Measurements from ENCODE around the gene EP400. TPM values are rescaled to one million over a fixed set of nuclear protein-coding genes. Genes with fewer than 3 reads are reported as not detected.

EP400 gene
- total RNA-seq, 1 donor = 14.7 TPM

GRCh38 chr12:131917711-131918306 lies 31.9 kb upstream of the EP400 start:
- TF ChIP-seq CTCF (IDR thresholded peaks at IDR 0.05; ENCODE audit: insufficient read depth, low read length) = no peak
- DNase-seq (ENCODE audit: low read depth) = no peak
- H3K4me3 ChIP-seq (ENCODE audit: low read depth, low read length) = no peak overlapping the region

- H3K4me3 ChIP-seq (ENCODE audit: low read depth, low read length) = no peak overlapping the region
- no peak for DNase-seq (ENCODE audit: low read depth)
- no peak for TF ChIP-seq CTCF (IDR thresholded peaks at IDR 0.05; ENCODE audit: insufficient read depth, low read length)
Observed at GRCh38 chr12:131918311-131919050, 31.3 kb upstream of the EP400 start.

- no peak for DNase-seq (ENCODE audit: low read depth)
- no peak overlapping the region for H3K4me3 ChIP-seq (ENCODE audit: low read depth, low read length)
- TF ChIP-seq CTCF (IDR thresholded peaks at IDR 0.05; ENCODE audit: insufficient read depth, low read length) = no peak
Observed at GRCh38 chr12:131919051-131919347, 30.7 kb upstream of the EP400 start.

GRCh38 chr12:131919366-131920156 lies 30.2 kb upstream of the EP400 start:
- no peak overlapping the region for H3K4me3 ChIP-seq (ENCODE audit: low read depth, low read length)
- DNase-seq (ENCODE audit: low read depth) = no peak
- TF ChIP-seq CTCF (IDR thresholded peaks at IDR 0.05; ENCODE audit: insufficient read depth, low read length) = no peak

GRCh38 chr12:131920157-131920508 lies 29.6 kb upstream of the EP400 start:
- H3K4me3 ChIP-seq (ENCODE audit: low read depth, low read length) = no peak overlapping the region
- TF ChIP-seq CTCF (IDR thresholded peaks at IDR 0.05; ENCODE audit: insufficient read depth, low read length) = no peak
- DNase-seq (ENCODE audit: low read depth) = no peak

GRCh38 chr12:131920902-131921840 lies 28.6 kb upstream of the EP400 start:
- no peak for DNase-seq (ENCODE audit: low read depth)
- no peak for TF ChIP-seq CTCF (IDR thresholded peaks at IDR 0.05; ENCODE audit: insufficient read depth, low read length)

More at GRCh38 chr12:131920902-131921840, 28.6 kb upstream of the EP400 start:
- H3K4me3 ChIP-seq (ENCODE audit: low read depth, low read length) = no peak overlapping the region
